Large intestine (tissue), 12 donors: ENCODE data around the gene MSI2. TPM values are rescaled to one million over a fixed set of nuclear protein-coding genes. Genes with fewer than 3 reads are reported as not detected.
A peak's percentile ranks its signal among the peaks of the same experiment; 100 is the strongest.

Source experiments
- DNase-seq, 2 donors: peaks; one replicate each; pipeline versions ENCODE4 v3.0.0 to v3.0.0-alpha.2; 2013
- H3K27ac ChIP-seq: one replicate; pipeline ENCODE4 v1.5.1; 2013; ENCODE audit warnings: low read length
- H3K27me3 ChIP-seq: 2 replicates; pipeline ENCODE4 v1.6.1; 2013; ENCODE audit warnings: low read length; ENCODE audit not compliant: control insufficient read depth, insufficient read depth
- H3K36me3 ChIP-seq: 2 replicates; pipeline ENCODE4 v1.6.1; 2013; ENCODE audit warnings: low read length; ENCODE audit not compliant: control insufficient read depth, insufficient read depth
- H3K4me1 ChIP-seq: one replicate; pipeline ENCODE4 v1.6.1; 2013; ENCODE audit warnings: low read length; ENCODE audit not compliant: control insufficient read depth, insufficient read depth
- H3K4me3 ChIP-seq: one replicate; pipeline ENCODE4 v1.5.1; 2013; ENCODE audit warnings: low read length
- H3K9me3 ChIP-seq: one replicate; pipeline ENCODE4 v1.6.1; 2013; ENCODE audit warnings: mild to moderate bottlenecking, low read depth, low read length, moderate library complexity; ENCODE audit not compliant: control insufficient read depth
- WGBS: methylation state at CpG from one replicate; pipeline ENCODE4 v1.1.5; 2013; ENCODE audit warnings: low lambda C conversion rate; ENCODE audit not compliant: insufficient coverage; 5-methylcytosine and 5-hydroxymethylcytosine counted together
- long read RNA-seq, 11 donors: transcript quantifications; one replicate each; lab custom pipeline, GENCODE V29; 2026
- polyA plus RNA-seq: library from polyadenylated mRNA; unstranded; fragments of 120-200 nt; gene quantifications from one replicate; pipeline ENCODE4 v1.2.1, GENCODE V29; 2013

Gene MSI2
- 46.1 TPM for polyA plus RNA-seq
- long read RNA-seq, donor 1, partial matches to known transcripts, result 0 of 3 reads
- long read RNA-seq, donor 1, other reads (novel, unspliced or antisense), result 0 of 3 reads
- long read RNA-seq, donor 2, full-length matches to known transcripts, result 6 of 12 reads
- long read RNA-seq, donor 2, partial matches to known transcripts, result 6 of 12 reads
- long read RNA-seq, donor 2, other reads (novel, unspliced or antisense), result 0 of 12 reads
- long read RNA-seq, donor 3, result 0 reads
- long read RNA-seq, donor 4, full-length matches to known transcripts, result 1 of 1 reads
- long read RNA-seq, donor 4, partial matches to known transcripts, result 0 of 1 reads
- long read RNA-seq, donor 4, other reads (novel, unspliced or antisense), result 0 of 1 reads
- long read RNA-seq, donor 5, full-length matches to known transcripts, result 1 of 1 reads
- long read RNA-seq, donor 5, partial matches to known transcripts, result 0 of 1 reads
- long read RNA-seq, donor 5, other reads (novel, unspliced or antisense), result 0 of 1 reads
- long read RNA-seq, donor 6, full-length matches to known transcripts, result 10 of 10 reads
- long read RNA-seq, donor 6, partial matches to known transcripts, result 0 of 10 reads
- long read RNA-seq, donor 6, other reads (novel, unspliced or antisense), result 0 of 10 reads
- long read RNA-seq, donor 7, partial matches to known transcripts, result 15 of 18 reads
- long read RNA-seq, donor 7, other reads (novel, unspliced or antisense), result 0 of 18 reads
- long read RNA-seq, donor 8, full-length matches to known transcripts, result 8 of 13 reads
- long read RNA-seq, donor 8, partial matches to known transcripts, result 5 of 13 reads
- long read RNA-seq, donor 8, other reads (novel, unspliced or antisense), result 0 of 13 reads
- long read RNA-seq, donor 9, full-length matches to known transcripts, result 4 of 4 reads
- long read RNA-seq, donor 9, partial matches to known transcripts, result 0 of 4 reads
- long read RNA-seq, donor 9, other reads (novel, unspliced or antisense), result 0 of 4 reads
- long read RNA-seq, donor 10, full-length matches to known transcripts, result 6 of 6 reads
- long read RNA-seq, donor 10, partial matches to known transcripts, result 0 of 6 reads
- long read RNA-seq, donor 10, other reads (novel, unspliced or antisense), result 0 of 6 reads
- long read RNA-seq, donor 11, full-length matches to known transcripts, result 3 of 25 reads
- long read RNA-seq, donor 11, partial matches to known transcripts, result 22 of 25 reads
- long read RNA-seq, donor 11, other reads (novel, unspliced or antisense), result 0 of 25 reads

DNA sequence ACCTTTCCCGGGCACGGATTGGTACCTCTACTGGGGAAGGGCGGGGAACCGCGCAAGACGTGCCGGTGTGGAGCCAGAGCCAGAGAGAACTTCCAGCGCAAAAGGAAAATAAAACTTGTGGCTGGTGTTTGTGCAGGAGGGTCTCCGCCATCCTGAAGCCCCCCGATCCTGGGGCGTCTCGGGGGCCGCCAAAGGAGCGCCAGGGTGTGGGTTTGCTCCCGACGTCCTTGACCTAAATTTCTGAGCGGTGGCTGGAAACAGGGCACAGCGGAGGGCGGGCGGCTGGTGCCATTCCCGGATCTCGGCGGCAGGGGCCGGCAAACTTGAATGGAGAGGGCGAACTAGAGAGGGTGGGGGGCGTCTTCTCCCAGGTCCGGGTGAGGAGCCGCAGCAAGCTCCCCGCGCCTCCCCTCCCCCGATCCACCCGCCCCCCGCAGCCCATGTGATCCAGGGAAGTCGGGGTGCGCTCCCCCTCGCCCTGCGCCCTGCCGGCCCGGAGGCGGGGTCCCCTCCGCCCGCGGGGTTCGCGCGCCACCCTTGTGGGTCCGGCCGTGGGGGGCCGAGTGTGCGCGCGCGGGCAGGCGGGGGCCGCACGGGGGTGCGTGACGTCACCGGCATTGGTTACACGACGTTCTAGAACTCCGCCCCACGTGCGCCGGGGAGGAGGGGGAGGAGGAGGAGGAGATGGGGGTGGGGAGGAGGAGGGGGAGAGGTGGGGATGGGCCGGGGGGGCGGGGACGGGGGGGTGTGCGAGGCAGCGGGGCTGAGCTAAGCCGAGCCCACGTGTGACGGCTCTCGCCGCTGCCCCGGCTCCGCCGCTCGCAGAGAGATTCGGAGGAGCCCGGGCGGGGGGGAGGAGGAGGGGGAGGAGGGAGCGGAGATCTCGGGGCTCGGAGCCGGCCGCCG lies at the start of gene MSI2:
MSI2 (plus strand) TSS at position 748 of the 906 bp plus-strand sequence. CDS start 220 bp downstream, outside the sequence.
- peaks cover 17% of the 10 kb centered on the region for H3K4me1 ChIP-seq
- WGBS, result no CpG with 5 or more reads among the region's 88 CpGs

DNA sequence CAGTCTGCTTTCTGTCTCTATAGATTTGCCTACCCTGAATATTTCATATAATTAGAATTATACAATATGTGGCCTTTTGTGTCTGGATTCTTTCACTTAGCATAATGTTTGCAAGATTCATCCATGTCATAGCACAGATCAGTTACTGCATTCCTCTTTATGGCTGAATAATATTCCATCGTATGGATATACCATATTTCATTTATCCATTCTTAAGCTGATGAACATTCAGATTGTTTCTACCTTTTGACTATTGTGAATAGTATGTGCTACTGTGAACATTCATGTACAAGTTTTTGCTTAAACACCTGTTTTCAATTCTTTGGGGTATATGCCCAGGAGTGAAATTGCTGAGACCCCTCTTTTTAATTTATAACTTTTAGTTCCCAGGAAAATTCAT lies 49.4 kb upstream of the MSI2 start:
- no peaks in the 10 kb centered on the region for H3K36me3 ChIP-seq
- no peak overlapping the region for H3K4me3 ChIP-seq
- no peak overlapping the region for H3K27ac ChIP-seq
- H3K27me3 ChIP-seq, result no peaks in the 10 kb centered on the region
- H3K9me3 ChIP-seq, result no peaks in the 10 kb centered on the region
- DNase-seq, result no peak
- no peaks in the 10 kb centered on the region for H3K4me1 ChIP-seq
- no CpG with 5 or more reads among the region's 1 CpG for WGBS

More for the DNA sequence above, at the start of gene MSI2:
- no peaks in the 10 kb centered on the region for H3K27me3 ChIP-seq
- H3K27ac ChIP-seq, result peak within 1 kb of the TSS; percentile 58
- DNase-seq, result peak; percentile 83 to 91
- no peaks in the 10 kb centered on the region for H3K9me3 ChIP-seq
- peak within 1 kb of the TSS; percentile 82 for H3K4me3 ChIP-seq
- H3K36me3 ChIP-seq, result no peaks in the 10 kb centered on the region

DNA sequence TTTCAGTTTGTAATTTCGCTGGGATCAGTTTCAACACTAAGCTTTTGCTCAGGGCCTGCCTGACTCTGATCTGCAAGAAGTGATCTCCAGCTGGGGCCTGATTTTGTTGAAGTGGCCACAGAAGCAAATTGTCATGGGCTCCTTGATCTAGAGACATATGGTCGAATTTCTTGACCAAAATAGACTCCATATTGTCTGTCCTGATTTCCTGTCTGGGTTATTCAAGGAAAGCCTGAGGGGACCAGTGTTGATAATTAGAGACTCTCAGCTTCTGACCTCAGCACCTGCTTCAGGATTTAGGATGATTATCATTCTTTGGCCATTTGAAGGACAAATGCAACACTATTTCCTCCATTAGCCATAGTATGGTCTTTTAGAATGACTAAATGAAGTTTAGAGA lies 48.9 kb upstream of the MSI2 start:
- no CpG with 5 or more reads among the region's 2 CpGs for WGBS
- no peak overlapping the region for H3K27ac ChIP-seq

DNA sequence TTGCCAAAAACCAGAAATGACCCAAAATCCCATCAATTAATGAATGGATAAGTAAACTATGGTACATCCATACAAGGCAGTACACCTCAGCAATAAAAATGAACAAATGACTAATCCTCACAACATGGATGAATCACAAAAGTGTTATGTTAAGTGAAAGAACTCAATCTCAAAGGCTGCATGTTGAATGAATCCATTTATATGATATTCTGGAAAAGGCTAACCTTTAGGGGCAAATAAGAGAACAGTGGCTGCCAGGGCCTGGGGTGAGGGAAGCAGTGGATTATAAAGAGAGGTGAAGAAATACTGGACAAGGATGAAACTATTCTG lies 46.1 kb upstream of the MSI2 start:
- no peak for DNase-seq
- no peaks in the 10 kb centered on the region for H3K9me3 ChIP-seq
- no peak overlapping the region for H3K4me3 ChIP-seq
- H3K27me3 ChIP-seq, result no peaks in the 10 kb centered on the region
- H3K36me3 ChIP-seq, result no peaks in the 10 kb centered on the region
- no peaks in the 10 kb centered on the region for H3K4me1 ChIP-seq
- no peak overlapping the region for H3K27ac ChIP-seq

More for the DNA sequence above, 48.9 kb upstream of the MSI2 start:
- Histone ChIP-seq H3K9me3 (no peaks in the 10 kb centered on the region), H3K27me3 (no peaks in the 10 kb centered on the region), H3K4me1 (no peaks in the 10 kb centered on the region), H3K36me3 (no peaks in the 10 kb centered on the region), H3K4me3 (no peak overlapping the region)
- no peak for DNase-seq

DNA sequence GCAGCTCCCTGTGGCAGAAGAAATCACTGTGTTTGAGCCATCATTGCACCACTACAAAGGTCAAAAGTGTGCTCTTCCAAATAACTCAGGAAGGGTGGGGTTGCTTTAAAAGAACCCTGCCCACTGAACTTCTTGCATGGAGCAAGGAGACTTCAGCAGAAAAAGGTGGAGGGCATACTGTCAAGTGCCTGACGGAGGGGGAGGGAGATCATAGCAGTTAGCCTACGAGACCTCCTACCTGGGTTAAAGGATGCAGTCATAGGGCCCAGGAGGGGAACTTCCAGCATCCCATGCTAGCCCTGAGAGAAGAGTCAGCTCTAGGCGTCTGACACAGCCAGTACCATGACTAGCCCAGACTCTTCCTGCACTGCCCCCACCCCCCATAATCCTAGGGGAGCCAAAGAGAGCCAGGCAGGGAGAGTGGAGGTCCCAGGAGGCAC lies 45.3 kb upstream of the MSI2 start:
- H3K27me3 ChIP-seq, result no peaks in the 10 kb centered on the region
- no CpG with 5 or more reads among the region's 3 CpGs for WGBS

DNA sequence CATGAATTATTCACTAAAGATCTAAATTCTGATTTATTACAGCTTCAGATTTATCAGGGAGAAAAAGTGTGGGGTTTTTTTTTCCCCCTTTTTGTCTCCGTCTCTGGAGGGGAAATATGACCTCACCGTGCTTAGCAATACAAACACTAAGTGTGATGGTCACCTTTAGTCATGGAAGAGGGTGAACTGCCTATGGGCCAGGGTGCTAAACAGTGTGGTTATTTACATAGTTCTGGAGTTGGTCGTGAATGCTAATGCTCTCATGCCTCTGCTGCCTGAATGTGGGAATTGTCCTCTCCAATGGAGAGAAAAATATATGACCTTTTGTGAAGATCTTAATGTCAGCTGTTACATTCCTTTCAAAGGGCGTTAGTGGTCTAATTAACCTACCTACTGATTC lies 44.8 kb upstream of the MSI2 start:
- Histone ChIP-seq H3K9me3 (no peaks in the 10 kb centered on the region), H3K27ac (no peak overlapping the region), H3K4me1 (no peaks in the 10 kb centered on the region), H3K27me3 (no peaks in the 10 kb centered on the region), H3K4me3 (no peak overlapping the region), H3K36me3 (no peaks in the 10 kb centered on the region)
- DNase-seq, result no peak
- WGBS, result no CpG with 5 or more reads among the region's 4 CpGs

More for the DNA sequence above, 45.3 kb upstream of the MSI2 start:
- no peak overlapping the region for H3K4me3 ChIP-seq
- no peaks in the 10 kb centered on the region for H3K9me3 ChIP-seq
- no peaks in the 10 kb centered on the region for H3K36me3 ChIP-seq
- DNase-seq, result no peak
- H3K27ac ChIP-seq, result no peak overlapping the region
- H3K4me1 ChIP-seq, result no peaks in the 10 kb centered on the region

DNA sequence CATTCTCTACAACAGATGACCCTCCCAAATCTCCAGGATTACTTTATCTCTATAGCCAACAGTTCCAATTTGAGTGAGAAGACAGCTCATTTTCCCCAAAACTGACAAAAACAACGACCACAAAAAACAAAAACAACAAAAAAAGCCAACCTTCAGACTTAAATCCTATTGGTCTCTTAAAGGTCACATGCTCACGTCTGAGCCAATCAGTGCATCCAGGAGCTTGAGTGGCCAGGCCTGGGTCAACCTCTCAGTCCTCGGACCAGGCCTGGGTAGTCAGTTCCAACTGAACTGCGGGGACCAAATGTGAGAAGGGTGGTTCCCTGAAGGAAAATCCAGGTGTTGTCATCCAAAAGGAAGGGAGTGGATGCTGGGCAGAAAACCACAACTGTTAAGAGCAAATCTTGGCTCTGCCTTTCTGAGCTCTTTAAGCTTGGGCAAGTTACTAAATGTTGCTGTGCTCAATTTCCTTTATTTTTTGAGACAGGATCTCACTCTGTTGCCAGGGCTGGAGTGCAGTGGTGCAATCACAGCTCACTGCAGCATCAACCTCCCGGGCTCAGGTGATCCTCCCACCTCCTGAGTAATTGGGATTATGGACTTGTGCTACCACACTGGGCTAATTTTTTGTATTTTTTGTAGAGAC lies 43.0 kb upstream of the MSI2 start:
- WGBS, result 80% methylated on average over 1 of the region's 5 CpGs
- Histone ChIP-seq H3K27ac (no peak overlapping the region), H3K27me3 (no peaks in the 10 kb centered on the region), H3K4me1 (no peaks in the 10 kb centered on the region), H3K4me3 (no peak overlapping the region), H3K9me3 (no peaks in the 10 kb centered on the region), H3K36me3 (no peaks in the 10 kb centered on the region)
- no peak for DNase-seq

DNA sequence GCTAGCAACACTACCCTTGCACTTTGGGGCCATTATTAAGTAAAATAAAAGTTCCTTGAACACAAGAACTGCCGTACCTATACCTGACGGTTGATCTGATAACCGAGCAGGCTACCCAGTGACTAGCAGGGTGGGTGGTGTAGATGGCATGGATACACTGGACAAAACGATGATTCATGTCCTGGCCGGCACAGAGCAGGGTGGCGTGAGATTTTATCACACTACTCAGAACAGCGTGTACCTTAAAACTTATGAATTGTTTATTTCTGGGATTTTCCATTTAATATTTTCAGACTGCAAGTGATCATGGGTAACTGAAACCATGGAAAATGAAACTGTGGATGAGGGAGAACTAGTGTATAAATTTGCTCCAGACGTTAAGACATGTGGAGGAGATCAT lies 41.0 kb upstream of the MSI2 start:
- WGBS, result 69% methylated on average over 4 of the region's 8 CpGs
- DNase-seq, result no peak

More for the DNA sequence above, 41.0 kb upstream of the MSI2 start:
- H3K27me3 ChIP-seq, result no peaks in the 10 kb centered on the region
- no peaks in the 10 kb centered on the region for H3K4me1 ChIP-seq
- H3K4me3 ChIP-seq, result no peak overlapping the region
- H3K27ac ChIP-seq, result no peak overlapping the region
- no peaks in the 10 kb centered on the region for H3K9me3 ChIP-seq
- H3K36me3 ChIP-seq, result no peaks in the 10 kb centered on the region
